HCT116 (cell line): ENCODE results near the gene NCLN. TPM values are rescaled to one million over a fixed set of nuclear protein-coding genes. Genes with fewer than 3 reads are reported as not detected.
A peak's percentile ranks its signal among the peaks of the same experiment; 100 is the strongest.
"Not testable (repeated sequence)": the region's sequence is repeated elsewhere in the genome, so short reads cannot be mapped to it uniquely, and the experiment has no call there.

ENCODE experiments used
- ATAC-seq: fragments of 200-7000 bp; cut with Tn5 transposase; 2 replicates; pipeline ENCODE4 v1.9.1; 2020; ENCODE audit warnings: mild to moderate bottlenecking, moderate library complexity
- BruUV-seq: library from RNA; stranded (reverse); fragments of 400-500 nt; replicated peaks from 2 replicates; lab custom pipeline; 2021; lab: Mats Ljungman, UMichigan
- CTCF ChIA-PET: fragments of 300-600 bp; sonication (Branson Sonifier 250); formaldehyde crosslinking; loops from one replicate; lab custom pipeline; 2021; ENCODE audit warnings: antibody characterized with exemption; lab: Charles Lee
- POLR2A ChIA-PET: fragments of 300-600, 350-600 bp; sonication (Branson Sonifier 250); formaldehyde crosslinking; loops from one replicate; lab custom pipeline; 2021; ENCODE audit warnings: antibody characterized with exemption; lab: Charles Lee
- RAD21 ChIA-PET, 2 experiments: fragments of 300-600 bp; sonication (Branson Sonifier 250); formaldehyde crosslinking; loops; one replicate each; lab custom pipeline; 2023; ENCODE audit warnings: low total read pairs in 2 of 2; ENCODE audit not compliant: uncharacterized antibody in 2 of 2, unreplicated experiment in 2 of 2, low non-redundant PET in 1 of 2; lab: Charles Lee
- DNase-seq: peaks from one replicate; pipeline ENCODE4 v3.0.0-alpha.2; 2010; ENCODE audit warnings: low read depth, low spot score
- H2AFZ ChIP-seq: fragments of 200-600 bp; shearing (Covaris generic), sonication (generic); 2 replicates; pipeline ENCODE4 v1.6.1; 2017; ENCODE audit warnings: low read depth, mixed run types, mixed read lengths, antibody characterized with exemption, low read length; ENCODE audit not compliant: poor library complexity, severe bottlenecking
- H3K27ac ChIP-seq: 2 replicates; pipeline ENCODE4 v1.5.1; 2012; ENCODE audit warnings: low read depth, low read length
- H3K27me3 ChIP-seq: fragments of 200-600 bp; sonication (generic); 2 replicates; pipeline ENCODE4 v1.6.1; 2016; ENCODE audit warnings: mixed run types, low read length, mixed read lengths; ENCODE audit not compliant: insufficient read depth
- H3K36me3 ChIP-seq, 2 experiments: fragments of 200-500 bp in 1 of 2; fragments of 200-600 bp in 1 of 2; sonication (Bioruptor generic) in 1 of 2; sonication (generic) in 1 of 2; 2 replicates each; pipeline versions ENCODE4 v1.5.1 to v1.6.1; 2014 to 2016; ENCODE audit warnings: low read length in 2 of 2, inconsistent platforms in 1 of 2, mixed read lengths in 1 of 2, mixed run types in 1 of 2; ENCODE audit not compliant: insufficient read depth in 2 of 2, control insufficient read depth in 1 of 2
- H3K4me1 ChIP-seq, 2 experiments: fragments of 200-600 bp in 1 of 2; sonication (generic) in 1 of 2; 2 replicates each; pipeline versions ENCODE4 v1.5.1 to v1.6.1; 2012 to 2017; ENCODE audit warnings: low read length in 2 of 2, inconsistent platforms in 1 of 2, mild to moderate bottlenecking in 1 of 2, mixed read lengths in 1 of 2, mixed run types in 1 of 2, moderate library complexity in 1 of 2; ENCODE audit not compliant: insufficient read depth in 2 of 2, control insufficient read depth in 1 of 2
- H3K4me2 ChIP-seq: fragments of 200-600 bp; sonication (generic); 2 replicates; pipeline ENCODE4 v1.6.1; 2017; ENCODE audit warnings: mixed run types, low read length, mixed read lengths
- H3K4me3 ChIP-seq, 2 experiments: fragments of 200-600 bp in 1 of 2; sonication (generic) in 1 of 2; replicated peaks in 1 of 2; 2 replicates each; pipeline ENCODE4 v1.5.1; 2011 to 2016; ENCODE audit warnings: low read length in 2 of 2, control low read depth in 1 of 2, low read depth in 1 of 2, mild to moderate bottlenecking in 1 of 2, mixed read lengths in 1 of 2, mixed run types in 1 of 2
- H3K79me2 ChIP-seq: fragments of 200-600 bp; sonication (generic); 2 replicates; pipeline ENCODE4 v1.6.1; 2017; ENCODE audit warnings: mild to moderate bottlenecking, mixed run types, low read length, moderate library complexity, mixed read lengths; ENCODE audit not compliant: insufficient read depth
- H3K9ac ChIP-seq: fragments of 200-600 bp; sonication (generic); 2 replicates; pipeline ENCODE4 v1.6.1; 2016; ENCODE audit warnings: low read length, mixed read lengths
- H3K9me2 ChIP-seq: fragments of 200-600 bp; sonication (generic), shearing (Covaris generic); 2 replicates; pipeline ENCODE4 v1.6.1; 2017; ENCODE audit warnings: mixed run types, mild to moderate bottlenecking, moderate library complexity; ENCODE audit not compliant: insufficient read depth
- H3K9me3 ChIP-seq, 2 experiments: fragments of 200-500 bp in 1 of 2; fragments of 200-600 bp in 1 of 2; sonication (Bioruptor generic) in 1 of 2; sonication (generic) in 1 of 2; 2 replicates each; pipeline ENCODE4 v1.6.1; 2014 to 2017; ENCODE audit warnings: low read length in 2 of 2, mixed read lengths in 2 of 2, inconsistent platforms in 1 of 2, low read depth in 1 of 2, mild to moderate bottlenecking in 1 of 2, mixed run types in 1 of 2, moderate library complexity in 1 of 2; ENCODE audit not compliant: control insufficient read depth in 1 of 2, insufficient read depth in 1 of 2
- H4K20me1 ChIP-seq: fragments of 200-600 bp; sonication (generic), shearing (Covaris generic); 2 replicates; pipeline ENCODE4 v1.6.1; 2017; ENCODE audit warnings: mixed run types, mild to moderate bottlenecking, moderate library complexity; ENCODE audit not compliant: insufficient read depth
- ELF1 ChIP-seq: IDR thresholded peaks from 2 replicates; pipeline ENCODE4 v1.6.1; 2012; ENCODE audit warnings: low read depth, borderline replicate concordance
- EZH2 ChIP-seq: fragments of 200-600 bp; sonication (generic); IDR thresholded peaks from 2 replicates; pipeline ENCODE4 v1.6.1; 2017; ENCODE audit warnings: antibody characterized with exemption, mixed run types
- EZH2phosphoT487 ChIP-seq: fragments of 200-600 bp; IDR thresholded peaks from 2 replicates; pipeline ENCODE4 v1.6.1; 2018; ENCODE audit warnings: antibody characterized with exemption, borderline replicate concordance
- JUND ChIP-seq: IDR thresholded peaks from 2 replicates; pipeline ENCODE4 v1.6.1; 2012
- SP1 ChIP-seq: IDR thresholded peaks from 2 replicates; pipeline ENCODE4 v1.6.1; 2012; ENCODE audit warnings: low read depth
- TCF7L2 ChIP-seq: IDR thresholded peaks from 2 replicates; pipeline ENCODE4 v1.7.0; 2011; ENCODE audit warnings: borderline replicate concordance, inconsistent platforms; ENCODE audit not compliant: insufficient read depth, insufficient read length; ENCODE audit errors: extremely low read depth
- YY1 ChIP-seq: IDR thresholded peaks from 2 replicates; pipeline ENCODE4 v1.6.1; 2011; ENCODE audit warnings: low read length, low read depth, moderate library complexity, mild to moderate bottlenecking; ENCODE audit not compliant: insufficient replicate concordance; ENCODE audit errors: extremely low read depth
- intact Hi-C: fragments of 100-400 bp; cut with micrococcal nuclease; formaldehyde crosslinking; loops from 2 replicates; pipeline ENCODE4 v1.10.0; 2022
- total RNA-seq: library from RNA; stranded (reverse); gene quantifications from one replicate; pipeline ENCODE4 v1.2.1, GENCODE V29; 2021; ENCODE audit not compliant: unreplicated experiment
- TF ChIP-seq, protein P1 (sequence below), 3 experiments: fragments of 200-600 bp in 1 of 3; sonication (generic) in 1 of 3; IDR thresholded peaks in 2 of 3; conservative IDR thresholded peaks in 1 of 3; 2 replicates each; pipeline ENCODE4 v1.5.1; 2012 to 2017; ENCODE audit warnings: low read depth in 2 of 3, low read length in 2 of 3, antibody characterized with exemption in 1 of 3, borderline replicate concordance in 1 of 3, control low read depth in 1 of 3, mild to moderate bottlenecking in 1 of 3, mixed read lengths in 1 of 3, mixed run types in 1 of 3, moderate library complexity in 1 of 3; ENCODE audit not compliant: insufficient read depth in 1 of 3

NCLN gene
- total RNA-seq, 1 experiment from 2014 or later = 119 TPM

DNA sequence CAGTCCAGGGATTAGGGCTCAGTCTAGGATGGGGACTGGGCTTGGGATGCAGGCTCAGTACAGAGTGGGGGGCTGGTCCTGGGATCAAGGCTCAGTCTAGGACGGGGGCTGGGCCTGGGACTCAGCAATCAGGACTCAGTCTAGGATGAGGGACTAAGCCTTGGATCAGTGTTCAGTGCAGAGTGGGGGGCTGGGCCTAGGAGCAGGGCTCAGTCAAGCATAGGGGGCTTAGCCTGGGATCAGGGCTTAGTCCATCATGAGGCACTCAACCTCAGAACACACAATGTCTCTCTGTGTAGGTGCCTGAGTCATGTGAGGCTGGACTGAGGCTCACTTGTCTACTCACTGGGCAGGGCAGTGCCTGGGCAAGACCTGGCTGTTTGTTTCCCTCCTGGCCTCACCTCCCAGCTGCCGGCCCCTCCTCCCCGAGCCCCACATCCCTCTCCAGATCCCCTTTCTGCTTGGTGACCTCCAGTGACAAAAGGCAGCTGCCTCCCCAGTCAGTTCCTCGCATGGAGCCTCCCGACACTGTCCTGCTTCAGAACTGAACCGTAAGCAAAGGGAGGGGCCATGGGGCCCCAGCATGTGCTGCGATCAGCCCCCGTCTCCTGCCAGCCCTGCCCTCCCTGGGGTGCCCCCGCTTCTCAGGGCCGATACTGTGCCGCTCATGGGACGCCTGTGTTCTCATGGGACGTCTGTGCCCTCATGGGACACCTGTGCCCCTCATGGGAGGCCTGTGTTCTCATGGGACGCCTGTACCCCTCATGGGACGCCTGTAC is 13.6 kb upstream of the NCLN start:
- RAD21 ChIA-PET = no interaction called here
- H3K9me2 ChIP-seq = no peaks in the 10 kb centered on the region
- BruUV-seq = no TSS peak

GRCh38 chr19:3172673-3173000 is 13.1 kb upstream of the NCLN start:
- H3K79me2 ChIP-seq, POLR2A ChIA-PET, H3K27ac ChIP-seq, H4K20me1 ChIP-seq, ATAC-seq, CTCF ChIA-PET, H3K36me3 ChIP-seq, H3K4me3 ChIP-seq, BruUV-seq, RAD21 ChIA-PET, H3K9ac ChIP-seq, H3K27me3 ChIP-seq, H3K9me3 ChIP-seq, DNase-seq, H3K9me2 ChIP-seq, intact Hi-C loops, H2AFZ ChIP-seq: not testable (repeated sequence)
- Histone ChIP-seq H3K4me2 (peak overlapping the region; percentile 36; the same call in 1 of the 2 replicates), H3K4me1 (peaks cover 23 to 32% of the 10 kb centered on the region in 2 experiments)

More for the DNA sequence above, 13.6 kb upstream of the NCLN start:
- DNase-seq (no peak), ATAC-seq (peak; percentile 26; the same call in 1 of the 2 replicates)
- no peak for TF ChIP-seq JUND
- TF ChIP-seq ELF1 = no peak
- TF ChIP-seq TCF7L2 = no peak
- no peak for TF ChIP-seq YY1
- no peak for TF ChIP-seq EZH2phosphoT487
- TF ChIP-seq, protein P1, sequence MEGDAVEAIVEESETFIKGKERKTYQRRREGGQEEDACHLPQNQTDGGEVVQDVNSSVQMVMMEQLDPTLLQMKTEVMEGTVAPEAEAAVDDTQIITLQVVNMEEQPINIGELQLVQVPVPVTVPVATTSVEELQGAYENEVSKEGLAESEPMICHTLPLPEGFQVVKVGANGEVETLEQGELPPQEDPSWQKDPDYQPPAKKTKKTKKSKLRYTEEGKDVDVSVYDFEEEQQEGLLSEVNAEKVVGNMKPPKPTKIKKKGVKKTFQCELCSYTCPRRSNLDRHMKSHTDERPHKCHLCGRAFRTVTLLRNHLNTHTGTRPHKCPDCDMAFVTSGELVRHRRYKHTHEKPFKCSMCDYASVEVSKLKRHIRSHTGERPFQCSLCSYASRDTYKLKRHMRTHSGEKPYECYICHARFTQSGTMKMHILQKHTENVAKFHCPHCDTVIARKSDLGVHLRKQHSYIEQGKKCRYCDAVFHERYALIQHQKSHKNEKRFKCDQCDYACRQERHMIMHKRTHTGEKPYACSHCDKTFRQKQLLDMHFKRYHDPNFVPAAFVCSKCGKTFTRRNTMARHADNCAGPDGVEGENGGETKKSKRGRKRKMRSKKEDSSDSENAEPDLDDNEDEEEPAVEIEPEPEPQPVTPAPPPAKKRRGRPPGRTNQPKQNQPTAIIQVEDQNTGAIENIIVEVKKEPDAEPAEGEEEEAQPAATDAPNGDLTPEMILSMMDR (IDR thresholded peaks at IDR 0.05 in 2 of 3, conservative IDR thresholded peaks at IDR 0.05 in 1 of 3; ENCODE audit: borderline replicate concordance in 1 of 3, insufficient read depth in 1 of 3, low read depth in 2 of 3, low read length in 2 of 3) = no peak
- TF ChIP-seq EZH2 = no peak
- no peak for TF ChIP-seq SP1
- no peaks in the 10 kb centered on the region for H3K27me3 ChIP-seq
- peak overlapping the region; percentile 36; the same call in 1 of the 2 replicates for H3K4me2 ChIP-seq
- H3K27ac ChIP-seq = no peak overlapping the region
- H3K4me1 ChIP-seq = peaks cover 17 to 27% of the 10 kb centered on the region in 2 experiments
- no peak overlapping the region for H2AFZ ChIP-seq
- no peaks in the 10 kb centered on the region for H3K79me2 ChIP-seq
- POLR2A ChIA-PET = no interaction called here
- H4K20me1 ChIP-seq = no peaks in the 10 kb centered on the region
- CTCF ChIA-PET = interaction anchor here (1.5 kb wide), 1 partner anchor 43 kb away, joined by 5 read pairs; no protein-coding TSS in a partner anchor
- no peaks in the 10 kb centered on the region for H3K9me3 ChIP-seq
- no peak overlapping the region for H3K4me3 ChIP-seq
- H3K36me3 ChIP-seq = no peaks in the 10 kb centered on the region
- intact Hi-C loops = no loop called here
- H3K9ac ChIP-seq = no peak overlapping the region
